ENCODE results near the gene SMOC2.
"Not testable (repeated sequence)": the region's sequence is repeated elsewhere in the genome, so short reads cannot be mapped to it uniquely, and the experiment has no call there.

SMOC2 gene

GRCh38 chr6:168557512-168557911 lies 116.5 kb downstream of the SMOC2 start:
- Histone ChIP-seq H3K9me3 (ENCODE audit: control insufficient read depth, insufficient read depth, low read length) (no peaks in the 10 kb centered on the region), H3K27me3 (ENCODE audit: control insufficient read depth, insufficient read depth, low read length) (peaks cover 2% of the 10 kb centered on the region), H3K4me1 (ENCODE audit: control insufficient read depth, insufficient read depth, low read length) (no peaks in the 10 kb centered on the region), H3K9ac (ENCODE audit: low read depth, low read length) (no peak overlapping the region), H3K4me3 (ENCODE audit: low read depth, low read length) (no peak overlapping the region), H3K36me3 (ENCODE audit: control insufficient read depth, insufficient read depth, low read length) (no peaks in the 10 kb centered on the region)

GRCh38 chr6:168558686-168559085 lies 117.7 kb downstream of the SMOC2 start:
- no peak overlapping the region for H3K4me3 ChIP-seq (ENCODE audit: low read depth, low read length)
- peaks cover 2% of the 10 kb centered on the region for H3K27me3 ChIP-seq (ENCODE audit: control insufficient read depth, insufficient read depth, low read length)
- no peak overlapping the region for H3K9ac ChIP-seq (ENCODE audit: low read depth, low read length)
- H3K36me3 ChIP-seq (ENCODE audit: control insufficient read depth, insufficient read depth, low read length): no peaks in the 10 kb centered on the region
- H3K9me3 ChIP-seq (ENCODE audit: control insufficient read depth, insufficient read depth, low read length): no peaks in the 10 kb centered on the region
- no peaks in the 10 kb centered on the region for H3K4me1 ChIP-seq (ENCODE audit: control insufficient read depth, insufficient read depth, low read length)

- Histone ChIP-seq H3K4me1 (ENCODE audit: control insufficient read depth, insufficient read depth, low read length) (no peaks in the 10 kb centered on the region), H3K36me3 (ENCODE audit: control insufficient read depth, insufficient read depth, low read length) (no peaks in the 10 kb centered on the region), H3K27me3 (ENCODE audit: control insufficient read depth, insufficient read depth, low read length) (peaks cover 2% of the 10 kb centered on the region), H3K9me3 (ENCODE audit: control insufficient read depth, insufficient read depth, low read length) (no peaks in the 10 kb centered on the region), H3K9ac (ENCODE audit: low read depth, low read length) (no peak overlapping the region), H3K4me3 (ENCODE audit: low read depth, low read length) (no peak overlapping the region)
Measured at GRCh38 chr6:168559574-168560098, 118.7 kb downstream of the SMOC2 start.

GRCh38 chr6:168560126-168560525 lies 119.1 kb downstream of the SMOC2 start:
- Histone ChIP-seq H3K9ac (ENCODE audit: low read depth, low read length) (no peak overlapping the region), H3K27me3 (ENCODE audit: control insufficient read depth, insufficient read depth, low read length) (peaks cover 2% of the 10 kb centered on the region)

GRCh38 chr6:168562576-168563151 lies 121.7 kb downstream of the SMOC2 start:
- H3K9me3 ChIP-seq (ENCODE audit: control insufficient read depth, insufficient read depth, low read length): no peaks in the 10 kb centered on the region
- peaks cover 2% of the 10 kb centered on the region for H3K27me3 ChIP-seq (ENCODE audit: control insufficient read depth, insufficient read depth, low read length)
- H3K4me1 ChIP-seq (ENCODE audit: control insufficient read depth, insufficient read depth, low read length): no peaks in the 10 kb centered on the region
- no peak overlapping the region for H3K4me3 ChIP-seq (ENCODE audit: low read depth, low read length)
- no peak overlapping the region for H3K9ac ChIP-seq (ENCODE audit: low read depth, low read length)
- no peaks in the 10 kb centered on the region for H3K36me3 ChIP-seq (ENCODE audit: control insufficient read depth, insufficient read depth, low read length)

More at GRCh38 chr6:168560126-168560525, 119.1 kb downstream of the SMOC2 start:
- Histone ChIP-seq H3K36me3 (ENCODE audit: control insufficient read depth, insufficient read depth, low read length) (no peaks in the 10 kb centered on the region), H3K4me3 (ENCODE audit: low read depth, low read length) (no peak overlapping the region), H3K9me3 (ENCODE audit: control insufficient read depth, insufficient read depth, low read length) (no peaks in the 10 kb centered on the region), H3K4me1 (ENCODE audit: control insufficient read depth, insufficient read depth, low read length) (no peaks in the 10 kb centered on the region)

GRCh38 chr6:168563656-168564055 lies 122.7 kb downstream of the SMOC2 start:
- no peak overlapping the region for H3K4me3 ChIP-seq (ENCODE audit: low read depth, low read length)
- H3K9ac ChIP-seq (ENCODE audit: low read depth, low read length): no peak overlapping the region
- peaks cover 2% of the 10 kb centered on the region for H3K27me3 ChIP-seq (ENCODE audit: control insufficient read depth, insufficient read depth, low read length)
- no peaks in the 10 kb centered on the region for H3K4me1 ChIP-seq (ENCODE audit: control insufficient read depth, insufficient read depth, low read length)
- no peaks in the 10 kb centered on the region for H3K36me3 ChIP-seq (ENCODE audit: control insufficient read depth, insufficient read depth, low read length)
- H3K9me3 ChIP-seq (ENCODE audit: control insufficient read depth, insufficient read depth, low read length): no peaks in the 10 kb centered on the region

- Histone ChIP-seq H3K4me3 (ENCODE audit: low read depth, low read length) (no peak overlapping the region), H3K27me3 (ENCODE audit: control insufficient read depth, insufficient read depth, low read length) (peaks cover 2% of the 10 kb centered on the region), H3K9me3 (ENCODE audit: control insufficient read depth, insufficient read depth, low read length) (no peaks in the 10 kb centered on the region), H3K9ac (ENCODE audit: low read depth, low read length) (no peak overlapping the region), H3K36me3 (ENCODE audit: control insufficient read depth, insufficient read depth, low read length) (no peaks in the 10 kb centered on the region), H3K4me1 (ENCODE audit: control insufficient read depth, insufficient read depth, low read length) (no peaks in the 10 kb centered on the region)
Measured at GRCh38 chr6:168565112-168565511, 124.1 kb downstream of the SMOC2 start.

GRCh38 chr6:168570211-168570610 lies 129.2 kb downstream of the SMOC2 start:
- H3K4me3 ChIP-seq (ENCODE audit: low read depth, low read length): no peak overlapping the region
- H3K9me3 ChIP-seq (ENCODE audit: control insufficient read depth, insufficient read depth, low read length): no peaks in the 10 kb centered on the region
- H3K27me3 ChIP-seq (ENCODE audit: control insufficient read depth, insufficient read depth, low read length): no peaks in the 10 kb centered on the region
- H3K9ac ChIP-seq (ENCODE audit: low read depth, low read length): no peak overlapping the region
- H3K36me3 ChIP-seq (ENCODE audit: control insufficient read depth, insufficient read depth, low read length): no peaks in the 10 kb centered on the region
- H3K4me1 ChIP-seq (ENCODE audit: control insufficient read depth, insufficient read depth, low read length): no peaks in the 10 kb centered on the region

DNA sequence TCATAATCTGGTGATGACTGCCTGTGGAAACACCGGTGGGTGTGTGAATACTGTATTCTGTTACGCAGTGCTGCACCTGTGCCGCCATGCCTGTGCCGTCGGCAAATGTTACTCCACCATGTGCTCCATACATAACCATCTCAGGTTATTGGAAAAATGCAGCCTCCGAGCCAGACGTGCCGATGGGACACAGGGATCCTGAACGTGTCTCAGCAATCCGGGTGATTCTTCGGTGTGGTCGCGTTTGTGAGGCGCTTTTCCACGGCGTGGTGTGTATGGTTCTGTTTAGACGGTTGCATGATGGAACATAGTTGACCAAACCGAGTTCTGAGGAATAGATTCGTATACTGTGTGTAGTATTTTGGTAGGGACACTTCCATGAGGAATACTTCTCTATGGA lies 130.3 kb downstream of the SMOC2 start:
- Histone ChIP-seq H3K36me3 (ENCODE audit: control insufficient read depth, insufficient read depth, low read length) (no peaks in the 10 kb centered on the region), H3K4me1 (ENCODE audit: control insufficient read depth, insufficient read depth, low read length) (no peaks in the 10 kb centered on the region), H3K9me3 (ENCODE audit: control insufficient read depth, insufficient read depth, low read length) (no peaks in the 10 kb centered on the region), H3K4me3 (ENCODE audit: low read depth, low read length) (no peak overlapping the region), H3K9ac (ENCODE audit: low read depth, low read length) (no peak overlapping the region), H3K27me3 (ENCODE audit: control insufficient read depth, insufficient read depth, low read length) (no peaks in the 10 kb centered on the region)

- H3K27me3 ChIP-seq (ENCODE audit: control insufficient read depth, insufficient read depth, low read length); H3K9ac ChIP-seq (ENCODE audit: low read depth, low read length); H3K4me1 ChIP-seq (ENCODE audit: control insufficient read depth, insufficient read depth, low read length); H3K4me3 ChIP-seq (ENCODE audit: low read depth, low read length); H3K9me3 ChIP-seq (ENCODE audit: control insufficient read depth, insufficient read depth, low read length); H3K36me3 ChIP-seq (ENCODE audit: control insufficient read depth, insufficient read depth, low read length): not testable (repeated sequence)
Measured at GRCh38 chr6:168573276-168573835, 132.4 kb downstream of the SMOC2 start.

DNA sequence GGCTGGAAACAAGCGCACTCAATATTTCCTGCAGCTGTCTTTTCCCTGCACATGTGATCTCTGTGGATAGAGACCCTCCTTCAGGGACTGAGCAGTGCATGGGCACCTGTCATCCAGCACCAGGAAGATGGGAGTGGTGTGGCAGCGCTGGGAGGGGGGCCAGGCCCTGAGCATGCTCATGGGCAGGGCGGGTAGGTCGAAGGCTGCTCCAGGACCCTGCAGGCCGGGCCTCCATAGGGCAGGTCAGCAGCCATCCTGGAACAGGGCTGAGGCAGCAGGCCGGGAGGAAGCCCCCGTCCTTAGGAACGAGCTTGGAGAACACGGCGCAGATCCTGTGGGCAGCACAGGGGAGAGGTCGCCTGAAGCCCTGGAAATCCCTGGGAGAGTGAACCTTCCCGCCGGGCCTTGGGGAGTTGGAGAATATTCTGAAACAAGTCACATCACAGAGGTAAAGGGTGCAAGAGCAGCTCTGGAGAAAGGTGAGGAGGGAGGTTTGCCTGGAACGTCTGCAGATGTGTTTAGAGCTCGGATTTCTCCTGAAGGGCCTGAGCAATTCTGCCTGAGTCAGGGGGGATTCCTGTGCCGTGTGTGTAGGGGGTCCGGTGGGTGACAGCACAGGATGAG lies 133.2 kb downstream of the SMOC2 start:
- H3K4me3 ChIP-seq (ENCODE audit: low read depth, low read length): no peak overlapping the region
- H3K36me3 ChIP-seq (ENCODE audit: control insufficient read depth, insufficient read depth, low read length): no peaks in the 10 kb centered on the region
- no peaks in the 10 kb centered on the region for H3K9me3 ChIP-seq (ENCODE audit: control insufficient read depth, insufficient read depth, low read length)
- H3K4me1 ChIP-seq (ENCODE audit: control insufficient read depth, insufficient read depth, low read length): no peaks in the 10 kb centered on the region
- no peaks in the 10 kb centered on the region for H3K27me3 ChIP-seq (ENCODE audit: control insufficient read depth, insufficient read depth, low read length)
- H3K9ac ChIP-seq (ENCODE audit: low read depth, low read length): no peak overlapping the region

- H3K4me1 ChIP-seq (ENCODE audit: control insufficient read depth, insufficient read depth, low read length): no peaks in the 10 kb centered on the region
- H3K9me3 ChIP-seq (ENCODE audit: control insufficient read depth, insufficient read depth, low read length): no peaks in the 10 kb centered on the region
- H3K36me3 ChIP-seq (ENCODE audit: control insufficient read depth, insufficient read depth, low read length): no peaks in the 10 kb centered on the region
- H3K9ac ChIP-seq (ENCODE audit: low read depth, low read length): no peak overlapping the region
- H3K4me3 ChIP-seq (ENCODE audit: low read depth, low read length): no peak overlapping the region
- H3K27me3 ChIP-seq (ENCODE audit: control insufficient read depth, insufficient read depth, low read length): no peaks in the 10 kb centered on the region
Measured at GRCh38 chr6:168574699-168575195, 133.8 kb downstream of the SMOC2 start.

All from iPS-15b (cell line).